ENCODE results near the gene ABL1. TPM values are rescaled to one million over a fixed set of nuclear protein-coding genes. Genes with fewer than 3 reads are reported as not detected.

Gene ABL1
- total and polyA plus RNA-seq, 5 donors: 21.7 to 48.2 (median 41.2) TPM

DNA sequence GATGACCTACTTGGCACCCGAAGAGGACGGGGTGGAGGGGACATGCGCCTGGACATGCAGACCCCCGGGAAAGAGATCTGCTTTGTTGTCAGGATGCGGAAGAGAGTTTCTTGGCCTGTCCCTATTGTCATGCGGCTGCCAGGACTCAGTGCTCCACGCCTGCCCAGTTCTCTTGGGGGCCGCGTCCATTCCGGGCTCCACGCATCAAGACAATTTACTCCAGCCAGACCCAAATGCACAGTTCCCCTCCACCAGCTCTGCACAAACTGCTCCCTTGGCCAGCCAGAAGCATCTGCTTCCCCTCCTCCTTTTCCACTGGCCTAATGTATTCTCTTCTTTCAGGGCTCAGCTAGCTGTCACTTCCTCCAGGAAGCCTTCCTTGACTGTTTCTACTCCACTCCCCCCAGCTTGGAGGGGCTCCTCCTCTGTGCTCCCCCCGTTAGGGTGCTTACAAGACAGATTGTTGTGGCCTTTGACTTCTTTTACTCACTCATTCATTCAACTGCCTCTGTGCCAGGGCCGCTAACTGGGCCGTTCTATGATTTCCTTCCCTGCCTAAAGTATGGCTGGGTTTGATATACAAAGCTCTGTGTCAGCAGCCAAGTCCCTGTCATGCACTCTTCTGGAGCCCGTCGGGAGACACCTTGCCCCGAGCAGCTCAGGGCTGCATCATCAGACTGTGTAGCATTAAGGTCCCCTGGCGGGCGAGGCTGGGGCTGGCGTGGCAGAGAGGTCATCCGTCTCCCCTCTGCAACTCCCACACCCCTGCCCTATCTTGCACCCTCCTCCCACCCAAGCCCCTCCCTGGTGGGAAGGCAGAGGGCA is 97.4 kb downstream of the ABL1 start:
- intact Hi-C loops (cut with DNase I): loop anchor here in 1 of 4 donors (10.0 kb wide), 1 partner anchor 218 kb away; no protein-coding TSS in a partner anchor
- H3K9me3 ChIP-seq (ENCODE audit: control insufficient read depth, low read length): no peaks in the 10 kb centered on the region
- H3K27me3 ChIP-seq (ENCODE audit: control insufficient read depth, insufficient read depth): no peaks in the 10 kb centered on the region
- WGBS: 33% methylated on average over 21 of the region's 21 CpGs
- peak; percentile 65 to 87 (median 78) for DNase-seq
- H3K4me1 ChIP-seq (ENCODE audit: control insufficient read depth, insufficient read depth, low read length): no peaks in the 10 kb centered on the region
- no peak overlapping the region for H3K4me3 ChIP-seq (ENCODE audit: low read length)
- peak overlapping the region; percentile 49 for H3K27ac ChIP-seq (ENCODE audit: low read length)
- peak; percentile 81 to 86 for ATAC-seq

DNA sequence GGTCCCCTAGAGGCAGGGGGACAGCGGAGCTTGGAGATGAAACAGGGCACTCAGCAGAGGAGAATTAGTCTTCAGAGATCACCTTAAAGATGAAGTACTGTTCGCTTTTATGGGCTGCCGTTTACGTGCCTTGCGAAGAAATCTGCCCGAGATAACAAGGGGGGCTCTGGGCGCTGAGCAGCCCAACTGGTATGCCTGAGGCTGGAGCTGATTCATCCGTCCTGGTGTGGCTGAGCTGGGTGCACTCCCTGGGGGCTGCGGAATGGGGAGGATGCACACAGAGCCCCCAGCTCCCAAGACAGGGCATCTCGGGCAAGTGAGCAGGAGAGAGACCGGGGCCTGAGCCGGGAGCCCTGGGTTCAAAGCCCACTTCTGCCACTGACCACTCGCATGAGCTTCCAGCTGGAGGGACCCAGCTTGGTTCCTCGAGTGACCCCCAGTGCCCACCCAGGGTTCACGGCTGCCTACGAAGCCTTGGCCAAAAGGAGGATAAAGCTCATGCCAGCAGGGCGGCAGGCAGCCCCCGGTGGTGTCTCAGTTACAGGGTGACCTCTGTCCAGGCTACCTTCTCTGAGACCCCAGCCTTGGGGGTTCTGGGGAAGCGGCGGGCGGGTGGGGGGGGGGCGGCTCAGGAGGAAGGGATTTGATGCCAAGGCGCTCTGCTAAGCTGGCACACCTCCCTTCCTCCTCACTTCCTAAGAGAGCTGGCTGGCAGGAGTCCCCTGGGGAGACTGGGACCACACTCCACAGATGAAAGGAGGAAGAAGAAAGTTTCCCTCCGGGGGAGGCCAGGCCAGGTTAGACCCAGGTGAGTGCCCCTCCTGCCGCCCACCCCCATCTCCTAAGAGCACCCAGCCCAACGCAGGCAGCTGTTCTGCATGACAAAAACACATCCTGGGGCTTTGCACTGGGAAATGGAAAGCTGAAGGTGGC is 98.3 kb downstream of the ABL1 start:
- Histone ChIP-seq H3K4me3 (ENCODE audit: low read length) (no peak overlapping the region), H3K27me3 (ENCODE audit: control insufficient read depth, insufficient read depth) (no peaks in the 10 kb centered on the region), H3K4me1 (ENCODE audit: control insufficient read depth, insufficient read depth, low read length) (peaks cover 2% of the 10 kb centered on the region), H3K27ac (ENCODE audit: low read length) (peak overlapping the region; percentile 49), H3K9me3 (ENCODE audit: control insufficient read depth, low read length) (no peaks in the 10 kb centered on the region)
- WGBS: 21% methylated on average over 26 of the region's 26 CpGs
- DNase-seq: peak in 1 of 3 donors; percentile 57
- intact Hi-C loops (cut with DNase I): loop anchor here in 1 of 4 donors (10.0 kb wide), 1 partner anchor 219 kb away; no protein-coding TSS in a partner anchor
- peak in 1 of 2 donors; percentile 15 for ATAC-seq

DNA sequence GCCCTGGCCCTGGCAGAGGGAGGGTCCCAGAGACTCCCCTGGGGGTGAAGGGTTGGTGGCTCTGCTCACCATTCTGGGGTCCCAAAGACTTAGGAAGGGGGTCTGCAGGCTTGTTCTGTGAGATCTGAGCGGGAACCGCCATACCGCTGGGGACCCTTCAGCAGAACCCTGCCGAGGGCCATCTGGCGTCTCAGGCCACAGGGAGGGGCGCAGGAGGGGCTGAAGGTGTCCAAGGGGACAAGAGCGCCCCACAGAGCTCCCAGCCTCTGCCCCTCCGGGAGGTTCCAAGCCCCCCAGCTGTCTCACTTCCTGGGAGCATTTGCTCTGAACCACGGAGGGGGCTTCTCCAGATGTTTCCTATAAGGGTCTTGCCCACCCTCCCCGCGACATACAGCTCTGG is 99.2 kb downstream of the ABL1 start:
- Histone ChIP-seq H3K27ac (ENCODE audit: low read length) (no peak overlapping the region), H3K9me3 (ENCODE audit: control insufficient read depth, low read length) (no peaks in the 10 kb centered on the region), H3K4me1 (ENCODE audit: control insufficient read depth, insufficient read depth, low read length) (peaks cover 3% of the 10 kb centered on the region), H3K27me3 (ENCODE audit: control insufficient read depth, insufficient read depth) (no peaks in the 10 kb centered on the region), H3K4me3 (ENCODE audit: low read length) (no peak overlapping the region)
- DNase-seq (peak in 1 of 3 donors; percentile 30), ATAC-seq (no peak)
- WGBS: 76% methylated on average over 11 of the region's 11 CpGs
- intact Hi-C loops (cut with DNase I): loop anchor here in 1 of 4 donors (10.0 kb wide), 1 partner anchor 219 kb away; no protein-coding TSS in a partner anchor

DNA sequence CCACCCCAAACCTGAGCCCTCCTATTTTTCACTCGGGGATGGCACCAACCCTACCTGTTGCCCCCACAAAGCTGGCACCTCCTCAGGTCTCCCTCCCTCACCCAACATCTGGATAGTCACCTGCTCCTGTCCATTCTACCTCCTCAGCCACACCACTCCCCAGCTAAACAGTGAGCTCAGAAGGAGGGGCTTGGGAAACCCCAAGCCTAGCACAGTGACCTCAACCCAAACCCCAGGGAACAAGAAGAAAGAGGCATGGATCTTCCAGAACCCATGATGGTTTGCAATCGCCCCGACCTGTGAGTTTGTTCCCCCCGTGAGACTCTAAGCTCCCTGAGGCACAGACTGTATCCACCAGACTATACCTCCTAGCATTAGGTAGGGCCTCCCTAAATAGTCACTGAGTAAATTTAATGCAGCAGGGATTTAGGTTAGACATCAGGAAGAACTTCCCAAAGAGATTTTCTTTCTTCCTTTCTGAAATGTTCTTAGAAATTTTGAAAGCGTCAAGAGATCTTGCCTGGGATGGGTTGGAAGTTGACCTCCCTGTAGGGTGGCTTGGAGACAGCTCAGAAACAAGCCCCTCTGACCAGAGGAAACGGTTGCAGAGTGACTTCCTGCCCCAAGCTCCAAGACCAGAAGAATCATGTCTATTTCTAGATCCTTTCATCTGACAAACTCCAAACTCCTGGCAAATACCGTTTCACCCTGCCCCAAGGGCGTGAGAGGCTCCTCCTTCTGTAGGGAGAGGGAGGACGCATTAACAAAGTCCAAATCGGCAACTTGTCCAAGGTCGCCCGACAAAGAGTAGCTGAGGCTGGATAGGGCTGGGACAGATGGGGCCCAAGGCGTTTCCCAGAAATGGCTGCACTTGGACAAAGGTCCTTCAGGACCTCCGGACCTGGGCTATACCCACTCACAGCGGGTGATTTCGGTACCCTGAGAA is 99.9 kb downstream of the ABL1 start:
- ATAC-seq: no peak
- 55% methylated on average over 16 of the region's 16 CpGs for WGBS
- H3K4me3 ChIP-seq (ENCODE audit: low read length): no peak overlapping the region
- no peaks in the 10 kb centered on the region for H3K9me3 ChIP-seq (ENCODE audit: control insufficient read depth, low read length)
- intact Hi-C loops (cut with DNase I): loop anchor here (5.0 to 10.0 kb wide), 3 partner anchors 63 to 228 kb away; no protein-coding TSS in a partner anchor
- H3K4me1 ChIP-seq (ENCODE audit: control insufficient read depth, insufficient read depth, low read length): peaks cover 3% of the 10 kb centered on the region
- H3K27ac ChIP-seq (ENCODE audit: low read length): no peak overlapping the region
- DNase-seq: peak in 1 of 3 donors; percentile 7
- H3K27me3 ChIP-seq (ENCODE audit: control insufficient read depth, insufficient read depth): no peaks in the 10 kb centered on the region

DNA sequence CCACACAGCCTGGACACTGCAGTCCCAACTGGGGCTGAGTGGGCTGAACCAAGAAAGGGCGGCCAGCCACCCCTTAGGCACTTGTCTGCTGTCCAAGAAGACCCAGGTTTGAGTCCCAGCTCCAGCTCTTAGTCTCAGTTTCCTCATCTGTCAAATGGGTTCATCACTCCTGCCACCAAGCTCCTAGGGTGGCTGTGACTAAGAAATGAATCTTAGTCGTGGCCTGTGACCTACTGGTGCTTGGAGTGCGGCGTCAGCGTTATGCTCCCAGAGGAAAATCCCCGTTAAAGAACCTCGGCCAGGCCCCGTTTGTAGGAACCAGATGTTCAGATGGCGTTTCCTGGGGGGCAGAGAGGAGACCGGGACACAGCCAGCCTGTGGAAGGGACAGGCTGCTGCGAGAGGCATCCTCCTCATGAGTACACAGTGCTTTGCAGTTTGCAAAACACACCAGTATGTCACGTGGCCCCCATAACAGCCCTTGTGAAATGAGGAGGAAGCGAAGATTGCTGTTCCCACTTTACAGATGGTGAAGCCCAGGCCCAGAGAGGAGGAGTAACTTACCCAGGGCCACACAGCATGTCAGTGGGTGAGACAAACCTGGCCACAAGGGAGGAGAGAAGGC is 100.7 kb downstream of the ABL1 start:
- Histone ChIP-seq H3K9me3 (ENCODE audit: control insufficient read depth, low read length) (no peaks in the 10 kb centered on the region), H3K4me3 (ENCODE audit: low read length) (no peak overlapping the region), H3K27me3 (ENCODE audit: control insufficient read depth, insufficient read depth) (no peaks in the 10 kb centered on the region), H3K27ac (ENCODE audit: low read length) (no peak overlapping the region), H3K4me1 (ENCODE audit: control insufficient read depth, insufficient read depth, low read length) (peaks cover 3% of the 10 kb centered on the region)
- intact Hi-C loops (cut with DNase I): loop anchor here (5.0 to 10.0 kb wide), 3 partner anchors 63 to 228 kb away; no protein-coding TSS in a partner anchor
- WGBS: 84% methylated on average over 13 of the region's 13 CpGs
- DNase-seq: peak in 1 of 3 donors; percentile 9
- no peak for ATAC-seq

DNA sequence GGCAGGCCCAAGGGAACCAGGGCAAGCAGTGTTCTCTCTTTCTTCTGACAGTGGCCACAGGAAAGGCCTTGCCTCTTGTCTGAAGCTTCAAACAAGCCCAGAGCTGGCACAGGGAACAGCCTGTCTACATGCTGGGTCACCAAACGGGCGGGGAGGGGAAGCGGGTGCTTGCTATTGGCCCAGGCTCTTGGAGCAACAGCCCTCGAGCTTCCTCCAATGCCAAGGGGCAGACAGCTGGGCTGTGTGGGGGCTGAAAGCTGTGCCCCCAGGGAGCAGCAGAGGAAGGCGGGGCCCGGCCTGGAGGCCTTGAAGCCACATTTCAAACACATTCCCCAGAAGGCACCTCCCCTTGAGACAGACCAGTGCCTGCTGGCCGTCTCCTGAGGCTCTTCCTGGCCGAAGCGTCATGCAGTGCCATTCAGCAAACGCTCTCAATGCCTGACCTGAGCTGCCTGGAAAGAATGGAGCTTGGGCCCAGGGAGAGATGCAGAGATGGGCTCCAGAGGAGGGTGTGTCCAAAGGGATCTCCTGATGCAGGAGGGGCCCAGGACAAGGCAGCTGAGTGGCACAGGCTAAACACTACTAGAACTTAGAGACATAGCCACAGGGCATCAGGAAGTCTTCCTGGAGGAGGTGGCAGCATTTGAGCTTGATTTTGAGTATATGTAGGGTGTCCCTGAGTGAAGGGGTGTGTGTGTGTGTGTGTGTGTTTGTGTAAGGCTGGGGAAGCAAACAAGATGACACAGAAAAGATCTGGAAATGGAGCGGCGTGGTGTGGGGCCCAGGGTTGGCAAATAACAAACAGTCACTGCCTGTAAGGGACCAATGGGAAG is 101.4 kb downstream of the ABL1 start:
- H3K9me3 ChIP-seq (ENCODE audit: control insufficient read depth, low read length): no peaks in the 10 kb centered on the region
- WGBS: 58% methylated on average over 12 of the region's 12 CpGs
- DNase-seq (peak in 2 of 3 donors; percentile 41 to 61), ATAC-seq (no peak)
- no peak overlapping the region for H3K27ac ChIP-seq (ENCODE audit: low read length)
- H3K4me1 ChIP-seq (ENCODE audit: control insufficient read depth, insufficient read depth, low read length): peaks cover 3% of the 10 kb centered on the region
- no peaks in the 10 kb centered on the region for H3K27me3 ChIP-seq (ENCODE audit: control insufficient read depth, insufficient read depth)
- H3K4me3 ChIP-seq (ENCODE audit: low read length): no peak overlapping the region
- intact Hi-C loops (cut with DNase I): loop anchor here (5.0 to 10.0 kb wide), 3 partner anchors 64 to 229 kb away; no protein-coding TSS in a partner anchor

Other genes starting within 250 kb of the ABL1 start
- gene PRDM12, start 170.7 kb upstream of the ABL1 start, total RNA-seq: not detected
- gene PRDM12, start 170.7 kb upstream of the ABL1 start, polyA plus RNA-seq: 0.02 TPM
- gene EXOSC2, start 141.5 kb upstream of the ABL1 start, total RNA-seq: 10 to 100 TPM; 14.2 to 17.9 (median 15.5) TPM
- gene EXOSC2, start 141.5 kb upstream of the ABL1 start, polyA plus RNA-seq: 11.0 TPM
- not detected for gene QRFP, start 61.6 kb downstream of the ABL1 start, total RNA-seq
- 0.05 TPM for gene QRFP, start 61.6 kb downstream of the ABL1 start, polyA plus RNA-seq
- 1 to 10 TPM in 1 of 4 donors, under 1 TPM in 3; 0.20 to 2.2 (median 0.35) TPM for gene FIBCD1, start 104.0 kb downstream of the ABL1 start, total RNA-seq
- gene FIBCD1, start 104.0 kb downstream of the ABL1 start, polyA plus RNA-seq: 1.2 TPM
- gene LAMC3, start 173.9 kb downstream of the ABL1 start, total RNA-seq: 1 to 10 TPM in 3 of 4 donors, under 1 TPM in 1; 0.51 to 2.6 (median 1.5) TPM
- 1.4 TPM for gene LAMC3, start 173.9 kb downstream of the ABL1 start, polyA plus RNA-seq

Measured in right cardiac atrium (tissue), 5 donors.